Lower leg skin (tissue), 3 donors: ENCODE results near the gene SOCS1.

ENCODE experiments used
- CTCF ChIP-seq, 3 donors: fragments of 450-650 bp; IDR thresholded peaks; one replicate each; pipeline ENCODE4 v1.5.1; 2016; ENCODE audit warnings: antibody characterized with exemption in 3 of 3, mild to moderate bottlenecking in 3 of 3, moderate library complexity in 2 of 3
- POLR2A ChIP-seq, 2 donors: fragments of 450-650 bp; IDR thresholded peaks; one replicate each; pipeline ENCODE4 v1.6.1; 2016 to 2017; ENCODE audit warnings: antibody characterized with exemption in 2 of 2, mild to moderate bottlenecking in 1 of 2, moderate library complexity in 1 of 2

- TF ChIP-seq CTCF (IDR thresholded peaks at IDR 0.05): no peak
- TF ChIP-seq POLR2A (IDR thresholded peaks at IDR 0.05): no peak
These were observed 5.8 kb downstream of the SOCS1 start for GRCh38 chr16:11250091-11250785.
